Right lobe of liver (tissue), 4 donors: ENCODE data around the gene SUMF2.

Experiments used
- POLR2A ChIP-seq: fragments of 450-650 bp; IDR thresholded peaks from one replicate; pipeline ENCODE4 v1.6.1; 2017; ENCODE audit warnings: antibody characterized with exemption, mild to moderate bottlenecking
- TF ChIP-seq, protein P1 (sequence below), 4 donors: fragments of 200-600 bp in 3 of 4; fragments of 450-650 bp in 1 of 4; IDR thresholded peaks; one replicate each; pipeline versions ENCODE4 v1.5.1 to v1.8.0; 2016 to 2022; ENCODE audit warnings: antibody characterized with exemption in 4 of 4, mild to moderate bottlenecking in 2 of 4
- donor health status: DM: no; HTN: no; CAD: no.
- donor health status: DM: no; HTN: no; CAD: no.
- donor health status: DM: no; HTN: yes; CAD: no.

- TF ChIP-seq, protein P1, sequence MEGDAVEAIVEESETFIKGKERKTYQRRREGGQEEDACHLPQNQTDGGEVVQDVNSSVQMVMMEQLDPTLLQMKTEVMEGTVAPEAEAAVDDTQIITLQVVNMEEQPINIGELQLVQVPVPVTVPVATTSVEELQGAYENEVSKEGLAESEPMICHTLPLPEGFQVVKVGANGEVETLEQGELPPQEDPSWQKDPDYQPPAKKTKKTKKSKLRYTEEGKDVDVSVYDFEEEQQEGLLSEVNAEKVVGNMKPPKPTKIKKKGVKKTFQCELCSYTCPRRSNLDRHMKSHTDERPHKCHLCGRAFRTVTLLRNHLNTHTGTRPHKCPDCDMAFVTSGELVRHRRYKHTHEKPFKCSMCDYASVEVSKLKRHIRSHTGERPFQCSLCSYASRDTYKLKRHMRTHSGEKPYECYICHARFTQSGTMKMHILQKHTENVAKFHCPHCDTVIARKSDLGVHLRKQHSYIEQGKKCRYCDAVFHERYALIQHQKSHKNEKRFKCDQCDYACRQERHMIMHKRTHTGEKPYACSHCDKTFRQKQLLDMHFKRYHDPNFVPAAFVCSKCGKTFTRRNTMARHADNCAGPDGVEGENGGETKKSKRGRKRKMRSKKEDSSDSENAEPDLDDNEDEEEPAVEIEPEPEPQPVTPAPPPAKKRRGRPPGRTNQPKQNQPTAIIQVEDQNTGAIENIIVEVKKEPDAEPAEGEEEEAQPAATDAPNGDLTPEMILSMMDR (IDR thresholded peaks at IDR 0.05) = no peak
- no peak for TF ChIP-seq POLR2A
Observed at GRCh38 chr7:56019501-56019900, 44.6 kb upstream of the SUMF2 start.
